GM23338 (cell line): ENCODE results near the gene NEURL1B. TPM values are rescaled to one million over a fixed set of nuclear protein-coding genes. Genes with fewer than 3 reads are reported as not detected.

Experiments
- ATAC-seq: fragments of 200-7000 bp; cut with Tn5 transposase; 3 replicates; pipeline ENCODE4 v1.9.1; 2020
- DNase-seq: peaks from one replicate; pipeline ENCODE4 v3.0.0-alpha.2; 2015; ENCODE audit warnings: low spot score
- H2AFZ ChIP-seq: fragments of 200-600 bp; sonication (generic); 2 replicates; pipeline ENCODE4 v1.8.0; 2016; ENCODE audit warnings: antibody characterized with exemption, mild to moderate bottlenecking, moderate library complexity
- H3F3A ChIP-seq: fragments of 200-600 bp; sonication (generic); replicated peaks from 2 replicates; pipeline ENCODE4 v1.8.0; 2017; ENCODE audit warnings: antibody characterized with exemption, mixed run types, low read depth
- H3K27ac ChIP-seq: fragments of 200-600 bp; sonication (generic); 2 replicates; pipeline ENCODE4 v1.6.1; 2016; ENCODE audit warnings: low read depth
- H3K27me3 ChIP-seq: fragments of 200-600 bp; sonication (generic); 2 replicates; pipeline ENCODE4 v1.8.0; 2016; ENCODE audit warnings: mild to moderate bottlenecking, mixed run types, moderate library complexity; ENCODE audit not compliant: insufficient read depth
- H3K36me3 ChIP-seq: fragments of 200-600 bp; sonication (generic); 2 replicates; pipeline ENCODE4 v1.8.0; 2016; ENCODE audit warnings: mild to moderate bottlenecking; ENCODE audit not compliant: insufficient read depth
- H3K4me1 ChIP-seq: fragments of 200-600 bp; sonication (generic); 2 replicates; pipeline ENCODE4 v1.8.0; 2016; ENCODE audit warnings: mild to moderate bottlenecking, moderate library complexity; ENCODE audit not compliant: insufficient read depth
- H3K4me2 ChIP-seq: fragments of 200-600 bp; sonication (generic); 2 replicates; pipeline ENCODE4 v1.7.1; 2017; ENCODE audit warnings: mixed run types
- H3K4me3 ChIP-seq: fragments of 200-600 bp; sonication (generic); 2 replicates; pipeline ENCODE4 v1.6.1; 2016; ENCODE audit warnings: mixed run types
- H3K79me2 ChIP-seq: fragments of 200-600 bp; sonication (generic); replicated peaks from 2 replicates; pipeline ENCODE4 v1.8.0; 2017; ENCODE audit warnings: mild to moderate bottlenecking; ENCODE audit not compliant: insufficient read depth
- H3K9me2 ChIP-seq: fragments of 200-600 bp; sonication (generic); 2 replicates; pipeline ENCODE4 v1.8.0; 2017; ENCODE audit not compliant: insufficient read depth
- H4K20me1 ChIP-seq: fragments of 200-600 bp; sonication (generic); replicated peaks from 2 replicates; pipeline ENCODE4 v1.8.0; 2017; ENCODE audit warnings: mild to moderate bottlenecking; ENCODE audit not compliant: insufficient read depth
- H3K27ac Mint-ChIP-seq: 2 replicates; pipeline ENCODE4 v1.8.0; 2020; ENCODE audit warnings: inconsistent platforms, mild to moderate bottlenecking, moderate library complexity, mixed read lengths
- H3K27me3 Mint-ChIP-seq: 3 replicates; pipeline ENCODE4 v1.8.0; 2022; ENCODE audit warnings: low read depth, mild to moderate bottlenecking, moderate library complexity, mixed read lengths, inconsistent platforms; ENCODE audit not compliant: insufficient read depth, poor library complexity
- H3K36me3 Mint-ChIP-seq: 3 replicates; pipeline ENCODE4 v1.8.0; 2021; ENCODE audit warnings: low read depth, mild to moderate bottlenecking, inconsistent platforms, moderate library complexity, mixed read lengths
- H3K4me1 Mint-ChIP-seq: 3 replicates; pipeline ENCODE4 v1.8.0; 2020; ENCODE audit warnings: mild to moderate bottlenecking, inconsistent platforms, mixed read lengths
- H3K4me3 Mint-ChIP-seq: 3 replicates; pipeline ENCODE4 v1.8.0; 2021; ENCODE audit warnings: moderate library complexity, mild to moderate bottlenecking, inconsistent platforms, mixed read lengths
- H3K9me3 Mint-ChIP-seq: 3 replicates; pipeline ENCODE4 v1.8.0; 2020; ENCODE audit warnings: moderate library complexity, mild to moderate bottlenecking, inconsistent platforms, mixed read lengths
- CREB1 ChIP-seq: fragments of 250-450 bp; sonication (Bioruptor Pico); IDR thresholded peaks from 2 replicates; pipeline ENCODE4 v1.5.0; 2020; ENCODE audit warnings: low read depth, mild to moderate bottlenecking, moderate library complexity
- EZH2 ChIP-seq: fragments of 200-600 bp; sonication (generic); IDR thresholded peaks from one replicate; pipeline ENCODE4 v1.8.0; 2017; ENCODE audit warnings: antibody characterized with exemption, mild to moderate bottlenecking, low read depth; ENCODE audit not compliant: unreplicated experiment
- EZH2phosphoT487 ChIP-seq: fragments of 200-600 bp; sonication (generic); IDR thresholded peaks from one replicate; pipeline ENCODE4 v1.8.1; 2018; ENCODE audit warnings: antibody characterized with exemption; ENCODE audit not compliant: unreplicated experiment
- JUNB ChIP-seq: IDR thresholded peaks from one replicate; pipeline ENCODE4 v1.6.1; 2016; ENCODE audit warnings: antibody characterized with exemption; ENCODE audit not compliant: unreplicated experiment
- NANOG ChIP-seq: IDR thresholded peaks from 2 replicates; pipeline ENCODE4 v1.6.1; 2016; ENCODE audit warnings: antibody characterized with exemption, borderline replicate concordance
- POLR2AphosphoS5 ChIP-seq: IDR thresholded peaks from 2 replicates; pipeline ENCODE4 v1.6.1; 2016; ENCODE audit warnings: antibody characterized with exemption, low read depth
- REST ChIP-seq: IDR thresholded peaks from one replicate; pipeline ENCODE4 v1.6.1; 2018; ENCODE audit warnings: antibody characterized with exemption; ENCODE audit not compliant: unreplicated experiment
- STAT1 ChIP-seq: IDR thresholded peaks from one replicate; pipeline ENCODE4 v1.6.1; 2016; ENCODE audit warnings: antibody characterized with exemption; ENCODE audit not compliant: unreplicated experiment
- ZNF114 ChIP-seq: fragments of 250-450 bp; sonication (Bioruptor Pico); IDR thresholded peaks from 2 replicates; pipeline ENCODE4 v1.5.0; 2020; ENCODE audit warnings: mild to moderate bottlenecking, moderate library complexity
- ZNF331 ChIP-seq: fragments of 250-450 bp; sonication (Bioruptor Pico); IDR thresholded peaks from 2 replicates; pipeline ENCODE4 v1.5.0; 2020; ENCODE audit warnings: low read depth, mild to moderate bottlenecking, moderate library complexity
- polyA plus RNA-seq: library from polyadenylated mRNA; unstranded; fragments of >200 nt; fragmentation: Nextera tagmentation; extraction: Ambion mirVana; gene quantifications from 2 replicates; pipeline ENCODE4 v1.2.1, GENCODE V29; 2016
- total RNA-seq: library from RNA; depleted of rRNA; stranded (reverse); fragments of >200 nt; shearing (Covaris generic); gene quantifications from 2 replicates; pipeline ENCODE4 v1.2.3, GENCODE V29; 2014
- TF ChIP-seq, protein P1 (sequence below), 2 experiments: fragments of 200-600 bp in 1 of 2; sonication (generic) in 1 of 2; conservative IDR thresholded peaks; 2 replicates each; pipeline versions ENCODE4 v1.5.1 to v1.6.1; 2016 to 2017; ENCODE audit warnings: antibody characterized with exemption in 2 of 2, low read depth in 2 of 2, mild to moderate bottlenecking in 2 of 2, moderate library complexity in 1 of 2
- TF ChIP-seq, protein P2 (sequence below): fragments of 250-450 bp; sonication (Bioruptor Pico); IDR thresholded peaks from 2 replicates; pipeline ENCODE4 v1.5.0; 2020; ENCODE audit warnings: mild to moderate bottlenecking, moderate library complexity
- TF ChIP-seq, protein P3 (sequence below): IDR thresholded peaks from 2 replicates; pipeline ENCODE4 v1.6.1; 2016; ENCODE audit warnings: antibody characterized with exemption

Gene NEURL1B
- total and polyA plus RNA-seq, 2 experiments from 2014 or later = 1.9 to 13.3 TPM

- TF ChIP-seq ZNF331 (CRISPR knock-in tag) (no peak), EZH2phosphoT487 (no peak), JUNB (no peak), CREB1 (CRISPR knock-in tag) (no peak), ZNF114 (CRISPR knock-in tag) (no peak), EZH2 (no peak), STAT1 (no peak), POLR2AphosphoS5 (no peak), NANOG (no peak), REST (no peak)
- TF ChIP-seq, protein P1, sequence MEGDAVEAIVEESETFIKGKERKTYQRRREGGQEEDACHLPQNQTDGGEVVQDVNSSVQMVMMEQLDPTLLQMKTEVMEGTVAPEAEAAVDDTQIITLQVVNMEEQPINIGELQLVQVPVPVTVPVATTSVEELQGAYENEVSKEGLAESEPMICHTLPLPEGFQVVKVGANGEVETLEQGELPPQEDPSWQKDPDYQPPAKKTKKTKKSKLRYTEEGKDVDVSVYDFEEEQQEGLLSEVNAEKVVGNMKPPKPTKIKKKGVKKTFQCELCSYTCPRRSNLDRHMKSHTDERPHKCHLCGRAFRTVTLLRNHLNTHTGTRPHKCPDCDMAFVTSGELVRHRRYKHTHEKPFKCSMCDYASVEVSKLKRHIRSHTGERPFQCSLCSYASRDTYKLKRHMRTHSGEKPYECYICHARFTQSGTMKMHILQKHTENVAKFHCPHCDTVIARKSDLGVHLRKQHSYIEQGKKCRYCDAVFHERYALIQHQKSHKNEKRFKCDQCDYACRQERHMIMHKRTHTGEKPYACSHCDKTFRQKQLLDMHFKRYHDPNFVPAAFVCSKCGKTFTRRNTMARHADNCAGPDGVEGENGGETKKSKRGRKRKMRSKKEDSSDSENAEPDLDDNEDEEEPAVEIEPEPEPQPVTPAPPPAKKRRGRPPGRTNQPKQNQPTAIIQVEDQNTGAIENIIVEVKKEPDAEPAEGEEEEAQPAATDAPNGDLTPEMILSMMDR (conservative IDR thresholded peaks at IDR 0.05; ENCODE audit: low read depth in 2 of 2) = no peak
- TF ChIP-seq, protein P2, sequence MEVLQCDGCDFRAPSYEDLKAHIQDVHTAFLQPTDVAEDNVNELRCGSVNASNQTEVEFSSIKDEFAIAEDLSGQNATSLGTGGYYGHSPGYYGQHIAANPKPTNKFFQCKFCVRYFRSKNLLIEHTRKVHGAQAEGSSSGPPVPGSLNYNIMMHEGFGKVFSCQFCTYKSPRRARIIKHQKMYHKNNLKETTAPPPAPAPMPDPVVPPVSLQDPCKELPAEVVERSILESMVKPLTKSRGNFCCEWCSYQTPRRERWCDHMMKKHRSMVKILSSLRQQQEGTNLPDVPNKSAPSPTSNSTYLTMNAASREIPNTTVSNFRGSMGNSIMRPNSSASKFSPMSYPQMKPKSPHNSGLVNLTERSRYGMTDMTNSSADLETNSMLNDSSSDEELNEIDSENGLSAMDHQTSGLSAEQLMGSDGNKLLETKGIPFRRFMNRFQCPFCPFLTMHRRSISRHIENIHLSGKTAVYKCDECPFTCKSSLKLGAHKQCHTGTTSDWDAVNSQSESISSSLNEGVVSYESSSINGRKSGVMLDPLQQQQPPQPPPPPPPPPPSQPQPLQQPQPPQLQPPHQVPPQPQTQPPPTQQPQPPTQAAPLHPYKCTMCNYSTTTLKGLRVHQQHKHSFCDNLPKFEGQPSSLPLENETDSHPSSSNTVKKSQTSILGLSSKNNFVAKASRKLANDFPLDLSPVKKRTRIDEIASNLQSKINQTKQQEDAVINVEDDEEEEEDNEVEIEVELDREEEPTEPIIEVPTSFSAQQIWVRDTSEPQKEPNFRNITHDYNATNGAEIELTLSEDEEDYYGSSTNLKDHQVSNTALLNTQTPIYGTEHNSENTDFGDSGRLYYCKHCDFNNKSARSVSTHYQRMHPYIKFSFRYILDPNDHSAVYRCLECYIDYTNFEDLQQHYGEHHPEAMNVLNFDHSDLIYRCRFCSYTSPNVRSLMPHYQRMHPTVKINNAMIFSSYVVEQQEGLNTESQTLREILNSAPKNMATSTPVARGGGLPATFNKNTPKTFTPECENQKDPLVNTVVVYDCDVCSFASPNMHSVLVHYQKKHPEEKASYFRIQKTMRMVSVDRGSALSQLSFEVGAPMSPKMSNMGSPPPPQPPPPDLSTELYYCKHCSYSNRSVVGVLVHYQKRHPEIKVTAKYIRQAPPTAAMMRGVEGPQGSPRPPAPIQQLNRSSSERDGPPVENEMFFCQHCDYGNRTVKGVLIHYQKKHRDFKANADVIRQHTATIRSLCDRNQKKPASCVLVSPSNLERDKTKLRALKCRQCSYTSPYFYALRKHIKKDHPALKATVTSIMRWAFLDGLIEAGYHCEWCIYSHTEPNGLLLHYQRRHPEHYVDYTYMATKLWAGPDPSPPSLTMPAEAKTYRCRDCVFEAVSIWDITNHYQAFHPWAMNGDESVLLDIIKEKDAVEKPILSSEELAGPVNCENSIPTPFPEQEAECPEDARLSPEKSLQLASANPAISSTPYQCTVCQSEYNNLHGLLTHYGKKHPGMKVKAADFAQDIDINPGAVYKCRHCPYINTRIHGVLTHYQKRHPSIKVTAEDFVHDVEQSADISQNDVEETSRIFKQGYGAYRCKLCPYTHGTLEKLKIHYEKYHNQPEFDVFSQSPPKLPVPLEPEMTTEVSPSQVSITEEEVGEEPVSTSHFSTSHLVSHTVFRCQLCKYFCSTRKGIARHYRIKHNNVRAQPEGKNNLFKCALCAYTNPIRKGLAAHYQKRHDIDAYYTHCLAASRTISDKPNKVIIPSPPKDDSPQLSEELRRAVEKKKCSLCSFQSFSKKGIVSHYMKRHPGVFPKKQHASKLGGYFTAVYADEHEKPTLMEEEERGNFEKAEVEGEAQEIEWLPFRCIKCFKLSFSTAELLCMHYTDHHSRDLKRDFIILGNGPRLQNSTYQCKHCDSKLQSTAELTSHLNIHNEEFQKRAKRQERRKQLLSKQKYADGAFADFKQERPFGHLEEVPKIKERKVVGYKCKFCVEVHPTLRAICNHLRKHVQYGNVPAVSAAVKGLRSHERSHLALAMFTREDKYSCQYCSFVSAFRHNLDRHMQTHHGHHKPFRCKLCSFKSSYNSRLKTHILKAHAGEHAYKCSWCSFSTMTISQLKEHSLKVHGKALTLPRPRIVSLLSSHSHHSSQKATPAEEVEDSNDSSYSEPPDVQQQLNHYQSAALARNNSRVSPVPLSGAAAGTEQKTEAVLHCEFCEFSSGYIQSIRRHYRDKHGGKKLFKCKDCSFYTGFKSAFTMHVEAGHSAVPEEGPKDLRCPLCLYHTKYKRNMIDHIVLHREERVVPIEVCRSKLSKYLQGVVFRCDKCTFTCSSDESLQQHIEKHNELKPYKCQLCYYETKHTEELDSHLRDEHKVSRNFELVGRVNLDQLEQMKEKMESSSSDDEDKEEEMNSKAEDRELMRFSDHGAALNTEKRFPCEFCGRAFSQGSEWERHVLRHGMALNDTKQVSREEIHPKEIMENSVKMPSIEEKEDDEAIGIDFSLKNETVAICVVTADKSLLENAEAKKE (CRISPR knock-in tag) = no peak
- TF ChIP-seq, protein P3, sequence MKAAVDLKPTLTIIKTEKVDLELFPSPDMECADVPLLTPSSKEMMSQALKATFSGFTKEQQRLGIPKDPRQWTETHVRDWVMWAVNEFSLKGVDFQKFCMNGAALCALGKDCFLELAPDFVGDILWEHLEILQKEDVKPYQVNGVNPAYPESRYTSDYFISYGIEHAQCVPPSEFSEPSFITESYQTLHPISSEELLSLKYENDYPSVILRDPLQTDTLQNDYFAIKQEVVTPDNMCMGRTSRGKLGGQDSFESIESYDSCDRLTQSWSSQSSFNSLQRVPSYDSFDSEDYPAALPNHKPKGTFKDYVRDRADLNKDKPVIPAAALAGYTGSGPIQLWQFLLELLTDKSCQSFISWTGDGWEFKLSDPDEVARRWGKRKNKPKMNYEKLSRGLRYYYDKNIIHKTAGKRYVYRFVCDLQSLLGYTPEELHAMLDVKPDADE = no peak
- Mint-ChIP-seq H3K27me3 (peaks cover 7% of the 10 kb centered on the region), H3K27ac (no peak overlapping the region), H3K4me1 (peaks cover 8% of the 10 kb centered on the region), H3K9me3 (peaks cover 7% of the 10 kb centered on the region), H3K36me3 (peaks cover 6% of the 10 kb centered on the region; the same call in 2 of the 3 replicates), H3K4me3 (no peak overlapping the region)
- H3K27ac ChIP-seq = no peak overlapping the region
- no peaks in the 10 kb centered on the region for H3F3A ChIP-seq
- no peaks in the 10 kb centered on the region for H3K36me3 ChIP-seq
- H2AFZ ChIP-seq = no peak overlapping the region
- no peaks in the 10 kb centered on the region for H3K79me2 ChIP-seq
- H4K20me1 ChIP-seq = no peaks in the 10 kb centered on the region; the same call in 1 of the 2 replicates
- no peak overlapping the region for H3K4me3 ChIP-seq
- DNase-seq (no peak), ATAC-seq (no peak)
- H3K4me2 ChIP-seq = no peak overlapping the region
- no peaks in the 10 kb centered on the region for H3K4me1 ChIP-seq
- H3K27me3 ChIP-seq = no peaks in the 10 kb centered on the region
- no peaks in the 10 kb centered on the region for H3K9me2 ChIP-seq
These were observed 20.5 kb downstream of the NEURL1B start for GRCh38 chr5:172661526-172661925.
